NCI-H1092 treated with DMSO at 0.1 percent for 48 hours (cell line): ENCODE results near the gene GNB1L.

ENCODE experiments used
- DNase-seq: peaks from one replicate; lab custom pipeline; 2025; lab: John Stamatoyannopoulos, UW

The GNB1L gene

DNA sequence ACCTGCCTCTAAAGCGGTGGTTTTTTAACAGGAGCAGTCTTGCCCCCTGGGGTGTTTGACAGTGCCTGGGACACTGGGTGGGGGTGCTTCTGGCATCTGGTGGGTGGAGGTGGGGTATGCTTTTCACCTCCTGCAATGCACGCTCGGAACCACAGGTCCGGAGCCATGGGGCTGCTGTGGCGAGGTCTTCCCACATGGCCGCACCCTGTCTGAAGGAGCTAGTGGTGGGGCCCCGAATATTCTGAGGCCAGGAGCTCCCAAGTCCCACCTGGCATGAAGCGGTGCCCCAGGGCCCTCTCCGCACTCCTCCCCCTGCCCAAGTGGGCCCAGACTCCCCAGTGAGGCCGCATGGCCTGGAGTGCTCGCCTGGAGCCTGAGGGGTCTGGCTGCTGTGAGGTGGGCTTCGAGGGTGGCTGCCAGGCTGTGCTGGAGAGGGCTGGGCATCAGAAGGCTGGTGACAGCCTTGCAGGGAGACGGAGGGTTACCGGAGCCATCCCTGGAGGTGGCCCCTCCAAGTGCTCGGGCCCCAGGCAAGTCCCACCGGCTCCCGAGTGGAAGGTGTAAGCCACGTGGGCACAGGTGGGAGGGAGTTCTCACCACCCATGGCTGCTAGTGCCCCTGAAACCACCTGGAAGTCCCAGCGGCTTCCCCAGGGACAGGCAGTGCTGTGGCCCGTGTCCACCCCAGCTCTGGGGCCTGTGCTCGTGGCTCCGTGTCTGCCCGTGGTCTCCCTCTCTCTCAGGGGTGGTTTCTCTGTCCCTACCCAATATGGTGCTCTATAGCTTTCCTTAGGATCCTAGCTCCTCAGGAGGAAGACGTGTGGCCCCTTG, 79.0 kb downstream of the GNB1L start:
- no peak for DNase-seq

- no peak for DNase-seq
Observed at GRCh38 chr22:19774628-19775027, 80.0 kb downstream of the GNB1L start.

GRCh38 chr22:19773470-19774040, 81.1 kb downstream of the GNB1L start:
- DNase-seq = no peak

- no peak for DNase-seq
Observed at GRCh38 chr22:19772673-19773469, 81.8 kb downstream of the GNB1L start.

- no peak for DNase-seq
Observed at GRCh38 chr22:19772422-19772672, 82.3 kb downstream of the GNB1L start.

- DNase-seq = no peak
Observed at GRCh38 chr22:19770349-19771220, 84.1 kb downstream of the GNB1L start.

- no peak for DNase-seq
Observed at GRCh38 chr22:19769393-19769715, 85.3 kb downstream of the GNB1L start.

DNA sequence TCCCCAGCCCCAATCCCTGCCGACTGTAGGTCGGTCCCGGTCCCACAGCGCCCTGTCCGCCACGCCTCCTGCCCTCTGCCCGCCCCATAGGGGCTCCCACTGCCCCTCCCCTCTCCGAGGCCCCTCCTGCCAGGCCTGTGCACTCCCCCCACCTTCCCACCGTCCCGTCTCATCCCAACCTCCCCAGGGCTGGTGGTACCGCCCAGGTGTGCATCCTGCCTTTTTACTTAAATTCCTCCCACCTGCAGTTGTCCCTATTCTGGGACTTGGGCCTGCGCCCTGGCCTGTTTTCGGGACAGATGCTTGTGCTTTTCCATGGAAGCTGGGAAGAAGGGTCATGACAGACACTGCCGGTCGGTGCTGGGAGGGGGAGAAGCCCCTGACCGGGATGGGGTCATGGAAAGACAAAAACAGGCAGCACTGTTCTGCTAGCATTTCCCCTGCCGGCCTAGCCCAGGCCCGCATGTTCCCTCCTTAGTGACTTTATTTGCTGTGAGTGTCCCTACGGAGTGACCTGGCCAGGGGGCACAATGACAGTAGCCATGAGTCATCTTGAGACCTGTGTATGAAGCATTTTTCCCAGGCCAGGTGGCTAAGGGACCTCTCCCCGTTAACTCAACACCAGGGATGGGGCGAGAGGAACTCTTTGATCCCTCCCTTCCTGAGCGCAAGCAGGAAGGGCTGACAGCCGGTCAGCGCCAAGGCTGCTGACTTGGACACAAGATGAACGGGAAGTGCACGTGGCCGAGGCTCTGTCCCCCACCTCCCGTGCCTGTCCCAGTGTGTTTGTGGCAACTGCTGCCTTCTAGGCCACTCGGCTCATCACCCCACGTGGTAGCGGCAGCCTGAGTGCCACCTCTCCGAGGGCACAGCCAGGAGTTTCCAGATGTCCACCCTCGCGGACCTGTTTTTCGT, 87.0 kb downstream of the GNB1L start:
- no peak for DNase-seq

GRCh38 chr22:19766511-19767426, 87.9 kb downstream of the GNB1L start:
- no peak for DNase-seq

DNA sequence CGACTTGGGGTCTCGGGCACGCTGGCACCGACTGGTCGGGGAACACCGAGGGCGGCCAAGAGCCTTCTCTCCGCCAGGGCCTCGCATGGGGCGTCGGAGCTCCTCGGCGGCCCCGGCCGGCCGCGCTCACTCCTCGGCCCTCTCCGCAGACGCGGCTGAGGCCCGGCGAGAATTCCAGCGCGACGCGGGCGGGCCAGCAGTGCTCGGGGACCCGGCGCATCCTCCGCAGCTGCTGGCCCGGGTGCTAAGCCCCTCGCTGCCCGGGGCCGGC, 88.5 kb downstream of the GNB1L start:
- no peak for DNase-seq

DNA sequence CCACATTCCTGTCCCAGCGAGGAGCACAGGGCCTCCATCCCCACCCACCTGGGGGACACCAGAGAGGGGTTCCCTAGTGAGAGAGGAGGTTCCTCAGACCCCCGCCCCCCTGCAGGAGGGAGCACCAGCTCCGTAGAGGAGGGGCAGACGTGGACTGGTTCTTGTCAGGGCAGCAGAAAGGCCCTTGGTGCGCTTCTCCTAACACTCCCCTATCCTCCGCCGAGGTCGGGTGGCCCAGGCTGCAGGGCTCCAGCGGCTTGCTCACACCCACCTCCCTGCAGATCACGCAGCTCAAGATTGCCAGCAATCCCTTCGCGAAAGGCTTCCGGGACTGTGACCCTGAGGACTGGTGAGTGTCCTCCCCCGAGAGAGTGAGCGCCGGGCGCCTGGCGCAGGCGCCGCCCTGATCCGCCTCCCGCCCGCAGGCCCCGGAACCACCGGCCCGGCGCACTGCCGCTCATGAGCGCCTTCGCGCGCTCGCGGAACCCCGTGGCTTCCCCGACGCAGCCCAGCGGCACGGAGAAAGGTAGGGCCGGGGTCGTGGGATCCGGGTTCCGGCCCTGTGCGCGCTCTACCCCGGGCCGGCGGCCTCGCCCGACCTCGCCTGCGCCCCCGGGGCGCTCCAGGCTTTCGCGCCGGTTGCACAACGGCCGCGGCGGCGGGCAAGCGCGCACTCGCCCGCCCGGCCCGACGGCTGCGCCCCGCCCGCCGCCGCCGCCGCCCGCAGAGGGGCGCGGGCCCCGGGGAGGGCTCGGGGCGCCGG, 89.0 kb downstream of the GNB1L start:
- no peak for DNase-seq

DNA sequence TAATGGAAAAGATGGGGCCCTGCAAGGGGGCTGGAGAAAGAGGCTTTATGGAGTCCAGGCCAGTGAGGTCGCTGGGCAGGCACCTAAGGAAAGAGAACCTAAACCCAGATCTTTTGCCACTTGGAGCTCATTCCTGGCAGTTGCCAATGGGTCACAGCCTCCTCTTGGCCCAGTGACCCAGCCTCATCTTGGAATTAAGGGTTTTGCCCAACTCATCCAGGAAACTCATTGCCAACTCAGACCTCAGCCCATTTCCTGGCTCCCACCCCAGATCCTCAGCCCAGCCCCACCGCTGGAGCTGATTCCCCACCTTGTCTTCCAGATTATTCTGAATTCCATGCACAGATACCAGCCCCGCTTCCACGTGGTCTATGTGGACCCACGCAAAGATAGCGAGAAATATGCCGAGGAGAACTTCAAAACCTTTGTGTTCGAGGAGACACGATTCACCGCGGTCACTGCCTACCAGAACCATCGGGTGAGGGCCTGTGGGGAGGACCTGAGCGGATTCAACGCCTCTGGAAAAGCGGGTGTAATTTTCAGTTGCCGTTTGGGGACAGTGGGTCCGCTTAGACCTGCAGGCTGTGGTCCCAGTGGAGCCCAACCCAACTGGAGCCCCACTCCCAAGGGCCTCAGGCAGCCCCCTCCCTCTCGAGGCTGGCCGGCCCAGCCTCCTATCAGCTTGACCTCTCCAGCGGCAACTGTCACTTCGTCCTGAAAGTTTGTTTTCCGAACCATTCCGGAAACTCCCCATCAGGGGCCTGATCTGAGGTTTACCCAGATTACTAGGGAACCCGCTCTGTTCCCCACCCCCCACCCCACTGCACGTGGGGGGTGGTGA, 89.8 kb downstream of the GNB1L start:
- DNase-seq = no peak

GRCh38 chr22:19764299-19764593, 90.4 kb downstream of the GNB1L start:
- DNase-seq = no peak

DNA sequence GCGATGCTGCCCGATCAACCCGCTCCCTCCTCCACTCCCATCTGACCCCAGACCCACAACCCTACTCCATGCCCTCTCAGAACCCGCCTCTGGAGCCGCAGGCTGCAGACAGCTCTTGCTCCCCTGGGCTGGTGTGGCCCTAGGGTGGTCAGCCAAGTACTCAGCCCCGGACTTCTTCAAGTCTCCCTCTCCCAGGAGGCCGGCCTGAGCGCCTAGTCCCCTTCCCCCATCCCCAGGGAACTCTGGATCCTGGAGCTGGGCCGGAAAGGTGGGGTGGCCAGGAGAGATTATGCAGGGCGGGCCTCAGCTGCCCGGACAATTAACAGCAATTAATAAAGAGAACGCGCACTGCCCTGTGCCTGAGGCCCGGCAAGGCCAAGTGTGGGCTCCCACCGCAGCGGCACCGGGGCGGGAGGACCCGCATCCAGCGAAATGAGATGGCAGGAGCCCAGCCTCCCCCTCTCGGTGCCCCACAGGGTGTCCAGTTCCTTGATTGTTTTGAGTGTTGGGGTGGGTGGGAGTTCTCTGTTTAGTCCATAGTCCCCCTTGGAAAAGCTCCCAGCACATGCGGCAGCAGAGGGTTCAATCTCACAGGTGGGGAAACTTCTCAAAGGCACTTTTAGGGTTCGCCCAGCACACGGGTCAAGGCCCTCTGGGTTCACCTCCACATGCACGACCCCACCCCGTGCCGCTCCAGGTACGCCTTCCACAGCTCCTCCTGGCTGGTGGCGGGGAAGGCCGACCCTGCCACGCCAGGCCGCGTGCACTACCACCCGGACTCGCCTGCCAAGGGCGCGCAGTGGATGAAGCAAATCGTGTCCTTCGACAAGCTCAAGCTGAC, 91.0 kb downstream of the GNB1L start:
- no peak for DNase-seq

GRCh38 chr22:19762568-19763457, 91.9 kb downstream of the GNB1L start:
- no peak for DNase-seq

GRCh38 chr22:19761725-19762567, 92.7 kb downstream of the GNB1L start:
- DNase-seq = no peak
